ENCODE data around the gene MFRP.

The MFRP gene

DNA sequence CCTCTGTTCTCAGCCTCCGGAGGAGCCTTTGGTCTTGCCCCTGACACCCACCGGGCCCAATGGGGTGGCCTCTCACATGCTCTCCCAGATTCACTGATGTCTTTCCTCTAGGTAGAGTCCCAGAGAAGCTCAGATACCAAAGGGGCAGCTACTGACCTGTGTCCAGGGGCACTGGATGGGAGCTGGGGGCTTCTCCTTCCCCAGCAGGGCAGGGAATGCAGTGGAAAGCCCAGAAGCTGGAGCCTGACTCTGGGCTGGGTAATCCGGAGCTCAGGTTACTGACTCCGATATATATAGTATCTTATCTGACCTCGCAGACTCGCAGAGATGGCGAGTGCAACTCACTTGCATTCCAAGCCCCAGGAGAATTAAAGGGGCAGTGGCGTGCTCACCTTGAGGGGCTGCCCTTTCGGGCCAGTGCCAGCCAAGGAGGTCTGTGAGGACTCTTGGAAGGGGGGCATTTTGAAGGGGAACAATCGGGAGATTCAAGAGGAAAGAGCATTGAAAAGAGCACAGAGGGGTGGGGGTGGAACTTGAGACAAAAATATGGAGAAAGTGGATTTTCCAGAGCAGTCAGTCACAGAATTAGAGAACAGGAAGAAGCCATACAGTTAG is 32.5 kb upstream of the MFRP start:
- Histone ChIP-seq H3K9me3 (ENCODE audit: insufficient read depth, low read depth, low read length) (no peaks in the 10 kb centered on the region), H3K27me3 (ENCODE audit: insufficient read depth, low read length) (peaks cover 13% of the 10 kb centered on the region), H3K4me1 (ENCODE audit: insufficient read depth, low read length) (peaks cover 57% of the 10 kb centered on the region), H3K9ac (ENCODE audit: low read depth, low read length) (no peak overlapping the region), H3K36me3 (ENCODE audit: insufficient read depth, low read length) (no peaks in the 10 kb centered on the region), H3K27ac (ENCODE audit: low read depth, low read length) (peak overlapping the region; percentile 78; the same call in 1 of the 2 replicates), H3K4me3 (ENCODE audit: low read length) (peak overlapping the region; percentile 13; the same call in 1 of the 2 replicates)
- 32% methylated on average over 10 of the region's 10 CpGs for WGBS

DNA sequence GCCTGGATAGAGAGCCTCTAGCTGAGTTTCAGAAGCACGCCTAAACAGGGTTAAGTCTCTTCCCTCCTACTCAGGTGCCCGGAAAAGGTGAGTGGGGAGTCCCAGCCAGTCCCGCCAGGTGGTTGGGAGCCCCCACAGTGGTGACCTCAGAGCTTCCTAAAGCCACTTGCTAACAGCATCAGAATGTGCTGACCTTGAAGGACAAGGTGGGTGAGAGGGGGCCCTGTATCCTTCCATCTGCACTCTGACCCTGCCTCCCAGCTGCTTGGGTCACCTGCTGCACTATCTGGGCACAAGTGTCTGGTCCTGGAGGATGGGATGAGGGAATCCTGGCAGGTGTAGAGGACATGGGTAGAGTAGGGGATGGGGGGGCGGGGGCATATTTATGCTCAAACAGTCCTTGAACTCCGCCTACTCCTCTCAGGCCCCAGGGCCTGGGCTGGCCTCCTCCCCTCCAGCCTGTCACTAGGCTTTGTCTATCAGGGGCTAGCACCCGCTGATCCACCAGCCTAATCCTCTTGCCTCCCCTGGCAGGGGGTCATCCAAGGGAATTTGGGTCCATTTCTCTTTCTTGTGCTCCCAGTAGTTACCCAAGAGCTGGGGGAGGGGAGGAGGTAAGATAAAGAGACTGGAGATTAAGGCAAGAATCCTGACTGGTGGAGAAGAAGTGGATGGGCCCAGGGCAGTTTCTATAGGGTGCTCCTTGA is 31.6 kb upstream of the MFRP start:
- no peaks in the 10 kb centered on the region for H3K36me3 ChIP-seq (ENCODE audit: insufficient read depth, low read length)
- H3K27me3 ChIP-seq (ENCODE audit: insufficient read depth, low read length) = peaks cover 13% of the 10 kb centered on the region
- WGBS = 45% methylated on average over 5 of the region's 6 CpGs
- H3K4me1 ChIP-seq (ENCODE audit: insufficient read depth, low read length) = peaks cover 57% of the 10 kb centered on the region
- H3K9ac ChIP-seq (ENCODE audit: low read depth, low read length) = no peak overlapping the region
- peak overlapping the region; percentile 13; the same call in 1 of the 2 replicates for H3K4me3 ChIP-seq (ENCODE audit: low read length)
- H3K9me3 ChIP-seq (ENCODE audit: insufficient read depth, low read depth, low read length) = no peaks in the 10 kb centered on the region
- peak overlapping the region; percentile 37; the same call in 1 of the 2 replicates for H3K27ac ChIP-seq (ENCODE audit: low read depth, low read length)

DNA sequence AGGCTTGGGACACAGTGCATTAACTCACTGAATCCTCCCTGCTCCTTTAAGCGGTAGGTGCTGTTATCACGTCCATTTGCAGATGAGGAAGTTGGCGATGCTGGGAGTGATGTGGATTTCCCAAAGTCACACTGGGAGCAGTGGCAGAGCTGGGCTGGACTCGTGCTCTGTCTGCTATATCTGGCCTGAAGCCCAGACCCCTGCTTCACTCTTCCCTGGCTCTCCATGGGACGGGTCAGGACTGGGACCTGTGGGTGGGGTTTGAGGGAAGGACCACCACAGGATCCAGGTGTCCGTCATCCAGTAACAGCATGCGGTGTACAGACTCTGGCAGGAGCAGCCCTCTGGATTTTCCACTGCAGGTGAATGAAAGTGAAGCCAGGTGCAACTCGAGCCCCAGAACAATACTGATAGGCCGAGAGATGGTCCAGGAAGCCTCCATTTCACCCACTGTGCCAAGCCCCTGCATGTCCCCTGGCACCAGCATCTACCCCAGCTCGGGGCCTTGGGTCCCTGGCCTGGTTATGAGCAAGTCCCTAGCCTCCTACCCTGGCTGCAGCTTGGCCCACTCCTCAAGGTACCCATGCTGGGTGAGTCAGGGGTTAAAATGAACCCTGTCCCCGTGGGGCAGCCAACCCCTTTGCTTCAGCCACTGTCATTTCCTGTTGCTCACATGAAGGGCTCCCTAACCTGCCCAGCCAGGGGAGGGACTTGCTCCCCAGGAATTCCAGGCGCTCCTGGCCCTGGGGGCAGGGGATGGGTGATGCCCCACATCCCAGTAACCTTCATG is 30.8 kb upstream of the MFRP start:
- Histone ChIP-seq H3K4me3 (ENCODE audit: low read length) (no peak overlapping the region), H3K9ac (ENCODE audit: low read depth, low read length) (no peak overlapping the region), H3K4me1 (ENCODE audit: insufficient read depth, low read length) (peaks cover 57% of the 10 kb centered on the region), H3K27me3 (ENCODE audit: insufficient read depth, low read length) (peaks cover 13% of the 10 kb centered on the region), H3K36me3 (ENCODE audit: insufficient read depth, low read length) (no peaks in the 10 kb centered on the region), H3K27ac (ENCODE audit: low read depth, low read length) (peak overlapping the region; percentile 37; the same call in 1 of the 2 replicates), H3K9me3 (ENCODE audit: insufficient read depth, low read depth, low read length) (no peaks in the 10 kb centered on the region)
- 72% methylated on average over 12 of the region's 12 CpGs for WGBS

DNA sequence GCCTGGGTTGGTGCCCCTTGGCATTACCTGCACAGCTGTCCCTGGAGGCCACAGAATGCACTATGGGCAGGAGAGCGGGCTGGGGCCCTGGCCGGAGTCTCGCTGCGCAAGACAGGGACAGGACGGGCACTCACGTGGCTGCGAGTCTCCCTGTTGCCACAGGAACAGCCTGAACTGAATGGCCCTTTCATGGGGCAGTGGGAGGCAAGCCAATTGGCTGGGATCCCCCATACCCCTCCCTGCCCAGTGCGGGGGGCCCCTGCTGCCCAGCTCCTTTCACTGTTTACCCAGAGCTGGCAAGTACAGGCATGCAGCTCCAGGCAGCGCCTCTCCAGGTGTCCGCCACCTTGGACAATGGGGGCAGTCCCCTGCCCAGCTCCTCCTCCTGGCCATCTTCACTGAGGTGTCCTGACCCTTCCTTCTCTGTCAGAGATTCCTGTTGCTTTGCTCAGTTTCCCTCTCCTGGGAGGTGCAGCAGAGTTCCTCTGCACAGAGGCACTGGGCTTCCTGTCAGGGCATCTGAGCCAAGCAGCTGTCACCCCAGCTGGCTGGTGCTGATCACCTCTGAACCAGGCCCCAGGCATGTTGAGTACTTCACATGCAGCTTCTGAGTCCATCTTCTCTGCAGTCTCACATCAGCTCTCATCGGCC is 29.8 kb upstream of the MFRP start:
- 82% methylated on average over 11 of the region's 11 CpGs for WGBS

DNA sequence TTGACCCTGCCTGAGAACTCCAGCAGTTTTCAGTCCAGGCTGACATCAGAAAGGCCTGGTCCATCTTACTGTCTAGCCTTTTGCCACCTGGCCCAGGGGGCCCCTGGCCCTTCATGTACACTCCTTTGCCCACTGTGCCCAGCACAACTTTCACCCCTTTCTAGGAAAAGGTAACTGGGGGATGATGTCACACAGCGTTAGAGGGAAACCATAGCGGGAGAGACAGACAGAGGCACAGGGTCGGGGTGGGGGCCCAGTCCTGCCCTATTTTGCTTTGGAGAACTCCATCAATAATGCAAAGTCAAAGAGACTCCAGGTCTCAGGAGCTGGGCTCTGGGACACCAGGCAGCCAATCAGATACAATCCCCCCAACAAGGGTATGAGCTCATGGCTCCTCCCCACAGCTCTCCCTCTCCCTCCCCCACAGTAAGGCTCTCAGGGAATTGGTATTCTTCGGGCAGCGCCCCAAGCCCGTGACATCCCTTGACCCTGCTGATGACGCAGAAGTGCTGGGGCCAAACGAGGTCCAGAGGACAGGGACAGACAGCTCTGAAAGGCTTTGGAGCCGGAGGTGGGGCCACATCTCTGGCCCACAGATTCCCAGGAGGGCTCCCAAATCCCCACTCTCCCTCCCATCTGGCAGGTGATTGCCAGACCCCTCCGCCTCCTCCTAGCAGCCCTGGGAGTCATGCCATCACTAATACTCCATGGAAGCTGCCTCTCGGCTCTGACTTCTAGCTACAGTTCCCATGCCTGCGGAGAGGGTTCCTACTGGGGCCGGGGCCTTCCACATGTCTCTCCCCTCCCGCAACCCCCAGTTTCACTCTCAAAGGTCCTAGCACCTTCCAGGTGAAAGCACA is 29.1 kb upstream of the MFRP start:
- H3K4me3 ChIP-seq (ENCODE audit: low read length) = no peak overlapping the region
- H3K36me3 ChIP-seq (ENCODE audit: insufficient read depth, low read length) = no peaks in the 10 kb centered on the region
- H3K9me3 ChIP-seq (ENCODE audit: insufficient read depth, low read depth, low read length) = no peaks in the 10 kb centered on the region
- H3K9ac ChIP-seq (ENCODE audit: low read depth, low read length) = no peak overlapping the region
- peaks cover 59% of the 10 kb centered on the region for H3K4me1 ChIP-seq (ENCODE audit: insufficient read depth, low read length)
- no peak overlapping the region for H3K27ac ChIP-seq (ENCODE audit: low read depth, low read length)
- peaks cover 8% of the 10 kb centered on the region for H3K27me3 ChIP-seq (ENCODE audit: insufficient read depth, low read length)
- WGBS = 66% methylated on average over 14 of the region's 14 CpGs

More for the DNA sequence above, 29.8 kb upstream of the MFRP start:
- Histone ChIP-seq H3K27ac (ENCODE audit: low read depth, low read length) (no peak overlapping the region), H3K4me3 (ENCODE audit: low read length) (no peak overlapping the region), H3K9ac (ENCODE audit: low read depth, low read length) (no peak overlapping the region), H3K4me1 (ENCODE audit: insufficient read depth, low read length) (peaks cover 55% of the 10 kb centered on the region), H3K27me3 (ENCODE audit: insufficient read depth, low read length) (peaks cover 13% of the 10 kb centered on the region), H3K9me3 (ENCODE audit: insufficient read depth, low read depth, low read length) (no peaks in the 10 kb centered on the region), H3K36me3 (ENCODE audit: insufficient read depth, low read length) (no peaks in the 10 kb centered on the region)

DNA sequence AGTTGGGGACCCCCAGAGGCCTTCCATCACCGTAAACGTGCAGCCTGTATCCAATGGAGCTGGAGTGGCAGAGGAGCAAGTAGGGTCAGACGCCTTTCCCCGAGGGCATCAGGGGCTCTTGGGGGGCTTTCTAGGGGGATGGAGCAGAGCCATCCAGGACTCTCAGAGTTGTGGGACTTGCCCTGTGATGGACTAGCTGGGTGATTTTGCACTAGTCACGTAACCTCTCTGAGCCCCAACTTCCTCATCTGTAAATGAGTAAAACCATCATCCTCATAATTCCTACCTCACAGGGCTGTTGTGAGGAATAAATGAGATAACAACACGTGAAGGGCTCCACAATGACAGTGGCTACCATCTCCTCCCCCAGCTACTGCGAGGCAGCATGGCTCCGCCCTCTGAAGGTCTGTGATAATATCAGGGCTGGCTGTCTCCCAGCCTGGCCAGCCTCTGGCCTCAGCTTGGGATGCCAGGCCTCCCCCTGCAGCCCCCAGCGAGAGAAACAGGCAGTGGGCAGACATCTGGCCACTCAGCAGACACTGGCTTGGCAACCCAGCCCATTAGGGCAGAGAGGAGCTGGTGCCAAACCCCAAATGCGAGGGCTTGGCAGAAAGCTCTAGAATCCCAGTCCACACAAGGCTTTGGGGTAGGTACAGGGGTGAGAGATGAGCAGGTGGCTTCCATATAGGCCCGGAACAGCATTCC is 28.3 kb upstream of the MFRP start:
- Histone ChIP-seq H3K9me3 (ENCODE audit: insufficient read depth, low read depth, low read length) (no peaks in the 10 kb centered on the region), H3K4me1 (ENCODE audit: insufficient read depth, low read length) (peaks cover 55% of the 10 kb centered on the region), H3K9ac (ENCODE audit: low read depth, low read length) (no peak overlapping the region), H3K27ac (ENCODE audit: low read depth, low read length) (no peak overlapping the region), H3K36me3 (ENCODE audit: insufficient read depth, low read length) (no peaks in the 10 kb centered on the region), H3K4me3 (ENCODE audit: low read length) (no peak overlapping the region), H3K27me3 (ENCODE audit: insufficient read depth, low read length) (0 out of 2 replicates have a peak, but pooled peaks cover 2% of the 10 kb centered on the region)
- 57% methylated on average over 10 of the region's 11 CpGs for WGBS

DNA sequence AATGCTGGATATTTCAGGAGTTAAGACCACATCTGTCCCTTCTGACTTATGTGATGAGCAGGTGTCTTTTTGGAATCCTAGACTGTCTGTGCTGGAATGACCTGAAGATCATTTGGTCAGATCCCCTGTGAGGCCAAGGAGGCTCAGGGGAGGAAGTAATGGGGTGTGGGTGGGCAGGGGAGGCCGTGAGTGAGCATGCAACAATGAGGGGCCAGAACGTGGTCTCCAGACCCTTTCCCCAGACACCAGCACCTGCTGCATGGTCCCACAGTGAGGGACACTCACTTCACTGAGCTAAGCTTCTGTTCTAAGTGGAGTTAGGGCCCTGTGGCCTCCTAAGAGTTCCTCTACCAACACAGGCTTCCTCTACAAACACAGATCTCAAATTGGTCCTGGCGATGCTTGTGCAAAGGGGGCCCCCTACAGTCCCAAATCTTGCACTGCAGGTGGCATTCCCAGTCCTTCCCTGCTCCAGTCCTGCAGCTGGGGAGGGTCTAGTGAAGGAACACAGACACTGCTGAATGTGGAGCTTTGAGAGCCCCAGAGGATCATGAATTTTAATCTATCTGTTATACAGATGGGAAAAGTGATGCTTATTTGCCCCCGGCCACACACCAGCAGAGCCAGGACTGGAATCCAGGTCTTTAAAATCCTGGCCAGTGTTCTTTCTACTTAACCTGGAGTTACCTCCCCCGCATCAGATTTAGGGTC is 27.6 kb upstream of the MFRP start:
- peaks cover 49% of the 10 kb centered on the region for H3K4me1 ChIP-seq (ENCODE audit: insufficient read depth, low read length)
- no peaks in the 10 kb centered on the region for H3K9me3 ChIP-seq (ENCODE audit: insufficient read depth, low read depth, low read length)
- no peak overlapping the region for H3K27ac ChIP-seq (ENCODE audit: low read depth, low read length)
- H3K27me3 ChIP-seq (ENCODE audit: insufficient read depth, low read length) = 0 out of 2 replicates have a peak, but pooled peaks cover 1% of the 10 kb centered on the region
- WGBS = 50% methylated on average over 5 of the region's 5 CpGs
- H3K36me3 ChIP-seq (ENCODE audit: insufficient read depth, low read length) = no peaks in the 10 kb centered on the region
- no peak overlapping the region for H3K9ac ChIP-seq (ENCODE audit: low read depth, low read length)
- no peak overlapping the region for H3K4me3 ChIP-seq (ENCODE audit: low read length)

DNA sequence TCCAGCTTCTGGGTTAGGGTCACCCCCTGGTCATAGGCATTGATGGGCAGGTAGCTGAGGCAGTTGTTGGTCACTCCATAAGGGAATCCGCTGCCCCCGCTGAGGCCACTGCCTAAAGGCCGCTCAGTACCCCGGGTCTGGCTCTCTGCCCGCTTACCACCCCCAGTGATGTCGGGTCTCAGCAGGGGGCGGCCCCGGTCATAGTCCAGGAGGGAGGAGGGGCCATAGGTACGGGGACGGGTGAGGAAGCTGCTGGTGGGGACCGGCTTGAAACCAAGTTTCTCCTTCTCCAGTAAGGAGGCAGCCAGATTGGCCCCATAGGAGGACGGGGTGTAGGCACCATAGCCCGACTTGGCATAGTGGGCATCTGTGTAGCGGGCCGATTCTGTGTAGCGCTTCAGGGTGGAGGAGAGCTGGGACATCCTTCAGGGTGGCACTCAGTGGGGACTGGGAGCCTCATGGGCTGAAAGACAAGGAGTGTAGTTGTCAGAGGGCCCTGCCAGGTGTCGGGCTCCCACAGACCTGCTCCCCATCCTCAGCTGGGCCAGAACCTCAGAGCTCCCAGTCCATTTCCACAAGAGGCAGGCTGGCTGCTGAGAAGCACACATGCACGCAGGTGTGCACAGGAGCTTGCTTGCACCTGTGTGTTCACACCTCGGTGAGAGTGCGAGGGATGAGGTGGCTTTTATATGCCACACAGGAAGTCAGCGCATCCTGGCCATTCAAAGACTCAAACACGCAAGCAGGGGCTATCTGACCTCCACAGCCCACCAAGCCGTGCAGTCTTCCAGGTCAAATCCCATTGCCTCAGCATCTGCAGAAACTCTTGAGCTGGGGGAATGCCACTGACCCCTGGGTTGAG is 26.8 kb upstream of the MFRP start:
- no peak overlapping the region for H3K4me3 ChIP-seq (ENCODE audit: low read length)
- peaks cover 41% of the 10 kb centered on the region for H3K4me1 ChIP-seq (ENCODE audit: insufficient read depth, low read length)
- no peak overlapping the region for H3K27ac ChIP-seq (ENCODE audit: low read depth, low read length)
- no peaks in the 10 kb centered on the region for H3K36me3 ChIP-seq (ENCODE audit: insufficient read depth, low read length)
- H3K27me3 ChIP-seq (ENCODE audit: insufficient read depth, low read length) = no peaks in the 10 kb centered on the region
- H3K9me3 ChIP-seq (ENCODE audit: insufficient read depth, low read depth, low read length) = no peaks in the 10 kb centered on the region
- 87% methylated on average over 23 of the region's 23 CpGs for WGBS
- no peak overlapping the region for H3K9ac ChIP-seq (ENCODE audit: low read depth, low read length)
